SK-N-SH (cell line): ENCODE results near the gene VEGFB. TPM values are rescaled to one million over a fixed set of nuclear protein-coding genes. Genes with fewer than 3 reads are reported as not detected.

ENCODE experiments used
- CTCF ChIA-PET: fragments of 300-600, 350-600 bp; formaldehyde crosslinking; extraction: SDS; loops from one replicate; lab custom pipeline; 2021; lab: Yijun Ruan, JAX
- POLR2A ChIA-PET: fragments of 350-600 bp; sonication (Branson Sonifier 250); formaldehyde crosslinking; extraction: SDS; loops from one replicate; lab custom pipeline; 2020; ENCODE audit warnings: antibody characterized with exemption, inconsistent platforms; lab: Yijun Ruan, JAX
- DNase-seq: peaks from one replicate; pipeline ENCODE4 v3.0.0; 2012
- H2AFZ ChIP-seq: fragments of 200-600 bp; sonication (generic); 2 replicates; pipeline ENCODE4 v1.8.1; 2016; ENCODE audit warnings: antibody characterized with exemption, mild to moderate bottlenecking, low read depth
- H3F3A ChIP-seq: fragments of 200-600 bp; sonication (generic); replicated peaks from 2 replicates; pipeline ENCODE3; 2016; ENCODE audit warnings: antibody characterized with exemption, mild to moderate bottlenecking; ENCODE audit not compliant: insufficient read depth
- H3K27ac ChIP-seq, 2 experiments: fragments of 200-500 bp in 1 of 2; fragments of 200-600 bp in 1 of 2; sonication (Bioruptor generic) in 1 of 2; sonication (generic), shearing (Covaris generic) in 1 of 2; 2 replicates each; pipeline versions ENCODE4 v1.5.1 to v1.6.1; 2014 to 2016; ENCODE audit warnings: low read depth in 2 of 2, inconsistent platforms in 1 of 2, low read length in 1 of 2, mild to moderate bottlenecking in 1 of 2, mixed read lengths in 1 of 2
- H3K27me3 ChIP-seq: fragments of 200-600 bp; sonication (generic), shearing (Covaris generic); 2 replicates; pipeline ENCODE4 v1.6.1; 2016; ENCODE audit warnings: mixed run types; ENCODE audit not compliant: insufficient read depth
- H3K36me3 ChIP-seq, 2 experiments: fragments of 200-500 bp in 1 of 2; fragments of 200-600 bp in 1 of 2; sonication (Bioruptor generic) in 1 of 2; sonication (generic) in 1 of 2; replicated peaks in 1 of 2; 2 replicates each; pipeline versions ENCODE3 to v1.5.1; 2014 to 2016; ENCODE audit warnings: low read length in 1 of 2, mild to moderate bottlenecking in 1 of 2; ENCODE audit not compliant: insufficient read depth in 2 of 2, control insufficient read depth in 1 of 2
- H3K4me1 ChIP-seq, 2 experiments: fragments of 200-500 bp in 1 of 2; fragments of 200-600 bp in 1 of 2; sonication (Bioruptor generic) in 1 of 2; sonication (generic), shearing (Covaris generic) in 1 of 2; 2 replicates each; pipeline versions ENCODE4 v1.5.1 to v1.6.1; 2014 to 2016; ENCODE audit warnings: low read depth in 1 of 2, low read length in 1 of 2, mixed run types in 1 of 2; ENCODE audit not compliant: insufficient read depth in 2 of 2, control insufficient read depth in 1 of 2
- H3K4me2 ChIP-seq: fragments of 200-600 bp; sonication (generic), shearing (Covaris generic); 2 replicates; pipeline ENCODE4 v1.6.1; 2017; ENCODE audit warnings: mixed run types
- H3K4me3 ChIP-seq, 2 experiments: fragments of 200-500 bp in 1 of 2; fragments of 200-600 bp in 1 of 2; sonication (Bioruptor generic) in 1 of 2; sonication (generic), shearing (Covaris generic) in 1 of 2; 2 replicates each; pipeline versions ENCODE4 v1.5.1 to v1.8.1; 2014 to 2016; ENCODE audit warnings: low read depth in 2 of 2, inconsistent platforms in 1 of 2, low read length in 1 of 2, mild to moderate bottlenecking in 1 of 2, mixed read lengths in 1 of 2, moderate library complexity in 1 of 2
- H3K79me2 ChIP-seq: fragments of 200-600 bp; sonication (generic); 2 replicates; pipeline ENCODE4 v1.8.1; 2017; ENCODE audit warnings: mild to moderate bottlenecking; ENCODE audit not compliant: insufficient read depth
- H3K9ac ChIP-seq: fragments of 200-600 bp; sonication (generic); 2 replicates; pipeline ENCODE4 v1.6.1; 2017; ENCODE audit warnings: mixed run types
- H3K9me2 ChIP-seq: fragments of 200-600 bp; sonication (generic); 2 replicates; pipeline ENCODE4 v1.6.1; 2017; ENCODE audit warnings: mixed run types
- H3K9me3 ChIP-seq: fragments of 200-600 bp; sonication (generic); 2 replicates; pipeline ENCODE4 v1.6.1; 2017; ENCODE audit warnings: mixed run types, mild to moderate bottlenecking, moderate library complexity
- H4K20me1 ChIP-seq: fragments of 200-600 bp; sonication (generic); 2 replicates; pipeline ENCODE4 v1.6.1; 2017; ENCODE audit warnings: mild to moderate bottlenecking, mixed run types; ENCODE audit not compliant: insufficient read depth
- CHD2 ChIP-seq: fragments of 150-350 bp; IDR thresholded peaks from 2 replicates; pipeline ENCODE4 v1.6.1; 2018; ENCODE audit warnings: low read length; ENCODE audit not compliant: partially characterized antibody
- EP300 ChIP-seq, 2 experiments: IDR thresholded peaks; 2 replicates each; pipeline versions ENCODE4 v1.4.0 to v1.6.1; 2012; ENCODE audit warnings: borderline replicate concordance in 1 of 2, low read depth in 1 of 2, low read length in 1 of 2
- EZH2phosphoT487 ChIP-seq: fragments of 200-600 bp; sonication (generic); IDR thresholded peaks from 2 replicates; pipeline ENCODE4 v1.6.1; 2017; ENCODE audit warnings: low read depth, mixed run types, mild to moderate bottlenecking, antibody characterized with exemption, moderate library complexity, borderline replicate concordance
- FOSL2 ChIP-seq: IDR thresholded peaks from 2 replicates; pipeline ENCODE4 v1.4.0; 2012; ENCODE audit warnings: low read depth, mild to moderate bottlenecking, moderate library complexity, borderline replicate concordance
- FOXM1 ChIP-seq: IDR thresholded peaks from 2 replicates; pipeline ENCODE4 v1.4.0; 2012; ENCODE audit warnings: low read depth, mild to moderate bottlenecking
- MEF2A ChIP-seq: IDR thresholded peaks from 2 replicates; pipeline ENCODE4 v1.4.0; 2012; ENCODE audit warnings: low read depth, borderline replicate concordance
- NFIC ChIP-seq: IDR thresholded peaks from 2 replicates; pipeline ENCODE4 v1.4.0; 2012; ENCODE audit warnings: borderline replicate concordance
- POLR2AphosphoS5 ChIP-seq: IDR thresholded peaks from 2 replicates; pipeline ENCODE4 v1.6.1; 2012; ENCODE audit warnings: low read depth, low read length
- RXRA ChIP-seq: IDR thresholded peaks from 2 replicates; pipeline ENCODE4 v1.4.0; 2012; ENCODE audit warnings: low read depth, mild to moderate bottlenecking, borderline replicate concordance
- SMC3 ChIP-seq: IDR thresholded peaks from 2 replicates; pipeline ENCODE4 v1.6.1; 2012; ENCODE audit warnings: low read depth, low read length, improper control_type of control experiment
- TEAD4 ChIP-seq: IDR thresholded peaks from 2 replicates; pipeline ENCODE4 v1.4.0; 2012; ENCODE audit warnings: mild to moderate bottlenecking, borderline replicate concordance; ENCODE audit not compliant: insufficient read depth
- USF1 ChIP-seq: IDR thresholded peaks from 2 replicates; pipeline ENCODE4 v1.4.0; 2012; ENCODE audit warnings: low read depth, borderline replicate concordance
- WGBS: methylation state at CpG from one replicate; pipeline ENCODE4 v1.1.6; 2017; ENCODE audit warnings: low lambda C conversion rate; 5-methylcytosine and 5-hydroxymethylcytosine counted together
- polyA plus RNA-seq, 3 experiments: library from polyadenylated mRNA; depleted of rRNA; stranded (reverse); fragments of >200 nt; gene quantifications; 2 replicates each; pipeline ENCODE4 v1.2.3, GENCODE V29; 2012
- TF ChIP-seq, protein P1 (sequence below): fragments of 150-350 bp; IDR thresholded peaks from 2 replicates; pipeline ENCODE4 v1.6.1; 2016; ENCODE audit warnings: mild to moderate bottlenecking, low read depth, low read length
- TF ChIP-seq, protein P2 (sequence below): IDR thresholded peaks from 2 replicates; pipeline ENCODE4 v1.4.0; 2012; ENCODE audit warnings: low read depth, borderline replicate concordance

Gene VEGFB
- polyA plus RNA-seq, 1 of the 3 experiments (the other 2 are of a cell fraction) = 29.9 TPM

DNA sequence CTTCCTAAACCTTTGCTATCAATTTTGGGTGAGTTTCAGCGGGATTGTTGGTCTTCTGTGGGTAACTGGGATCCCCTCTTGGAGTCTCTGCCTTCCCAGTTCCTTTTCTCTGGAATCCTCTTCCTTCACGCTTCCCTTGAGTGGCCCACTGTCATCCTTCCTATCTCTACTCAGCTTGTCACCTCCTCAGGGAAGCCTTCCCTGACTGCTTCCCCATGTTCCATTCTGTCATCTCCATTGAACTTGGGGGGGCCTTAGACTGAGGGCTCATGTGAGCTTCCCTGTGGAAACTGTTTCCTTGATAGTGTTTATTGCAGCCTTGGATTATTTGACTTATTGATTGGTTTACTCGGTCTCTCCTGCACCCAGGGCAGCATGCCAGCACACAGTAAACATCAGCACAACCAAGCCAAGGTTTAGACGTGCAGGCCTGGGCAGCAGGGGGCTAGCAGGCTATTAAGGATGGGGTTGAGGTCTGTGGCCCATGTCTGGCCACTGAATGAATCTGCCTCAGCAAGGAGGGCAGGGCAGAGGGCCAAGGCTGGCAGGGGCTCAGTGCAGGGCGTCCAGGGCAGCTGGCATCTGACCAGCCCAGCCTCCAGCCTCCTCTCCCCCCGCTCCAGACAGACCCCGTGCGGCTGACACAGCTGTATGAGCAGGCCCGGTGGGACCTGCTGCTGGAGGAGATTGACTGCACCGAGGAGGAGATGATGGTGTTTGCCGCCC lies 15.6 kb upstream of the VEGFB start:
- Histone ChIP-seq H3K79me2 (no peaks in the 10 kb centered on the region), H3F3A (peaks cover 5% of the 10 kb centered on the region), H3K9me2 (no peaks in the 10 kb centered on the region), H3K27me3 (no peaks in the 10 kb centered on the region), H3K4me2 (no peak overlapping the region), H3K4me1 (peaks cover 3 to 13% of the 10 kb centered on the region in 2 experiments; a peak in 1 of 4 replicates), H3K9ac (no peak overlapping the region), H3K27ac (peak overlapping the region in 1 of 2 experiments; percentile 51; a peak in 1 of 4 replicates), H3K4me3 (no peak overlapping the region), H4K20me1 (no peaks in the 10 kb centered on the region), H2AFZ (no peak overlapping the region), H3K9me3 (no peaks in the 10 kb centered on the region), H3K36me3 (peaks cover 0 to 7% of the 10 kb centered on the region in 2 experiments)
- no peak for TF ChIP-seq SMC3
- TF ChIP-seq RXRA = no peak
- TF ChIP-seq FOXM1 = no peak
- 61% methylated on average over 4 of the region's 11 CpGs for WGBS
- POLR2A ChIA-PET = interaction anchor here (0.6 to 1.7 kb wide), 5 partner anchors 8 to 1328 kb away, joined by 3 to 5 read pairs (median 3); partner anchors contain the start of genes NUDT22 and STIP1
- CTCF ChIA-PET = interaction anchor here (1.1 to 5.7 kb wide), 3 partner anchors 13 to 136 kb away, joined by 3 to 50 read pairs (median 4); partner anchors contain the start of gene FERMT3
- DNase-seq = peak; percentile 68

DNA sequence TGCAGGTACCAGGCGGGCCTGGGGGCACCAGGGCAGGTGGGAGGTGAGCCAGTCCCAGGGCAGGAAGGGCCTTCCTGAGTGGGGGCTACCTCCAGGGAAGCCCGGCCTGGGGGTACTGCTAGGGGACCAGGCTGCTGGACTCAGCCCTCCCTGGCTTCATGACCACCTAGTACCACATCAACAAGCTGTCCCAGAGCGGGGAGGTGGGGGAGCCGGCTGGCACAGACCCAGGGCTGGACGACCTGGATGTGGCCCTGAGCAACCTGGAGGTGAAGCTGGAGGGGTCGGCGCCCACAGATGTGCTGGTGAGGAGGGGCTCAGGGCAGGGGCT lies 15.1 kb upstream of the VEGFB start:
- Histone ChIP-seq H3K4me3 (no peak overlapping the region), H2AFZ (no peak overlapping the region), H3K27me3 (no peaks in the 10 kb centered on the region), H3K36me3 (peaks cover 0 to 10% of the 10 kb centered on the region in 2 experiments), H3K4me1 (peaks cover 3 to 16% of the 10 kb centered on the region in 2 experiments; a peak in 1 of 4 replicates), H4K20me1 (no peaks in the 10 kb centered on the region), H3F3A (peaks cover 2% of the 10 kb centered on the region), H3K27ac (peak overlapping the region in 1 of 2 experiments; percentile 51; a peak in 1 of 4 replicates), H3K4me2 (no peak overlapping the region), H3K9me3 (no peaks in the 10 kb centered on the region), H3K9ac (no peak overlapping the region), H3K79me2 (no peaks in the 10 kb centered on the region), H3K9me2 (no peaks in the 10 kb centered on the region)
- POLR2A ChIA-PET = interaction anchor here (0.6 to 1.7 kb wide), 5 partner anchors 10 to 1329 kb away, joined by 3 to 5 read pairs (median 3); partner anchors contain the start of gene STIP1
- TF ChIP-seq CHD2 (no peak), USF1 (no peak), FOXM1 (no peak), EP300 (IDR thresholded peaks at IDR 0.05; ENCODE audit: borderline replicate concordance in 1 of 2, low read depth in 1 of 2, low read length in 1 of 2) (no peak), POLR2AphosphoS5 (no peak), MEF2A (no peak), RXRA (no peak), FOSL2 (no peak), TEAD4 (no peak), EZH2phosphoT487 (no peak), NFIC (no peak)
- TF ChIP-seq, protein P1, sequence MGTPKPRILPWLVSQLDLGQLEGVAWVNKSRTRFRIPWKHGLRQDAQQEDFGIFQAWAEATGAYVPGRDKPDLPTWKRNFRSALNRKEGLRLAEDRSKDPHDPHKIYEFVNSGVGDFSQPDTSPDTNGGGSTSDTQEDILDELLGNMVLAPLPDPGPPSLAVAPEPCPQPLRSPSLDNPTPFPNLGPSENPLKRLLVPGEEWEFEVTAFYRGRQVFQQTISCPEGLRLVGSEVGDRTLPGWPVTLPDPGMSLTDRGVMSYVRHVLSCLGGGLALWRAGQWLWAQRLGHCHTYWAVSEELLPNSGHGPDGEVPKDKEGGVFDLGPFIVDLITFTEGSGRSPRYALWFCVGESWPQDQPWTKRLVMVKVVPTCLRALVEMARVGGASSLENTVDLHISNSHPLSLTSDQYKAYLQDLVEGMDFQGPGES = no peak
- TF ChIP-seq, protein P2, sequence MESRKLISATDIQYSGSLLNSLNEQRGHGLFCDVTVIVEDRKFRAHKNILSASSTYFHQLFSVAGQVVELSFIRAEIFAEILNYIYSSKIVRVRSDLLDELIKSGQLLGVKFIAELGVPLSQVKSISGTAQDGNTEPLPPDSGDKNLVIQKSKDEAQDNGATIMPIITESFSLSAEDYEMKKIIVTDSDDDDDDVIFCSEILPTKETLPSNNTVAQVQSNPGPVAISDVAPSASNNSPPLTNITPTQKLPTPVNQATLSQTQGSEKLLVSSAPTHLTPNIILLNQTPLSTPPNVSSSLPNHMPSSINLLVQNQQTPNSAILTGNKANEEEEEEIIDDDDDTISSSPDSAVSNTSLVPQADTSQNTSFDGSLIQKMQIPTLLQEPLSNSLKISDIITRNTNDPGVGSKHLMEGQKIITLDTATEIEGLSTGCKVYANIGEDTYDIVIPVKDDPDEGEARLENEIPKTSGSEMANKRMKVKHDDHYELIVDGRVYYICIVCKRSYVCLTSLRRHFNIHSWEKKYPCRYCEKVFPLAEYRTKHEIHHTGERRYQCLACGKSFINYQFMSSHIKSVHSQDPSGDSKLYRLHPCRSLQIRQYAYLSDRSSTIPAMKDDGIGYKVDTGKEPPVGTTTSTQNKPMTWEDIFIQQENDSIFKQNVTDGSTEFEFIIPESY = no peak
- DNase-seq = no peak
- CTCF ChIA-PET = interaction anchor here (0.7 to 5.7 kb wide), 4 partner anchors 13 to 136 kb away, joined by 3 to 50 read pairs (median 4); partner anchors contain the start of gene FERMT3
- 85% methylated on average over 2 of the region's 7 CpGs for WGBS
